GM19372 (cell line): ENCODE results near the gene GSN.
A peak's percentile ranks its signal among the peaks of the same experiment; 100 is the strongest.
"Not testable (repeated sequence)": the region's sequence is repeated elsewhere in the genome, so short reads cannot be mapped to it uniquely, and the experiment has no call there.

ENCODE experiments used
- ATAC-seq: cut with Tn5 transposase; IDR thresholded peaks from one replicate; pipeline ENCODE4 v1.9.1; 2021; ENCODE audit warnings: mild to moderate bottlenecking, low read depth, moderate library complexity; ENCODE audit not compliant: unreplicated experiment

The GSN gene

DNA sequence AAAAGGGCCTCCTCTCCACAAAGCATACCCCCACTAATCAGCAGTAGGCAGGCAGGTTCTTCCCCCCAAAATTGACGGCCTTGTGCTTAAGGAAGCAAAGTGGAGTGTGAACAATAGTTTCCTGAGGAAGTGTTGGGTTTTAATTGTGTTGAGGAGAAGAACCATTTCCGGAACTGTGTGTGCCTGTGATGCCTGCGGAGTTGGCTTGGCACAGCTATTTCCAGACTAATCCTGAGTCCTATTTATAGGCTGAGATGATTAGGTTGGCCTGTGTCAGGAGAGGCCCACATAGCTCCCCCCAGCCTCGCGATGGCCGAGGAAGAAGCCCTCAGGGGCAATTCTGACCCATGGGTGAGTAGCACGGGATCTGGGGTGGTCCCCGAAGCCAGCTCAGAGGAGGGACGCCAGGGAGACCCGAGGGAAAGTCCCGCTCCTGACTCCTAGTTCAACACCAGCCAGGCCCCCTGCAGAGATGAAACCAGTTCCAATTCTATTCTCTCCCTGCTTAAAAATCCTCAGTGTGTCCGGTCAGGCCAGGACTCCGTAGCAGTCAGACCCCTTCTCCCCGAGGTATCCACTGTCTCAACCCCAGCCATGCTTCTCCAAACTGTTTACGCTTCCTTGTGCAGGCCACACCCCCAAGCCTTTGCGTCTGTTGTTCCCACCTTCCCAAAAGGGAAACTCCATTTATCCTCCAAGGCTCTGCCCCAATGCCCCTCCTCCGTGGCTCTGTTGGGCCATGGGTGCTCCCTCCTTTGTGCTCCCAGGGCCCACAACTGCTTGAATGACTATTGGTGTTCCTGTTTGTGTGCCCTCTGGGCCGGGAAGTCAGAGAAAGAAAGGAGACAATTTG is 18.1 kb downstream of the GSN start:
- ATAC-seq: no peak

GRCh38 chr9:121286688-121286972 is 18.7 kb downstream of the GSN start:
- ATAC-seq: no peak

DNA sequence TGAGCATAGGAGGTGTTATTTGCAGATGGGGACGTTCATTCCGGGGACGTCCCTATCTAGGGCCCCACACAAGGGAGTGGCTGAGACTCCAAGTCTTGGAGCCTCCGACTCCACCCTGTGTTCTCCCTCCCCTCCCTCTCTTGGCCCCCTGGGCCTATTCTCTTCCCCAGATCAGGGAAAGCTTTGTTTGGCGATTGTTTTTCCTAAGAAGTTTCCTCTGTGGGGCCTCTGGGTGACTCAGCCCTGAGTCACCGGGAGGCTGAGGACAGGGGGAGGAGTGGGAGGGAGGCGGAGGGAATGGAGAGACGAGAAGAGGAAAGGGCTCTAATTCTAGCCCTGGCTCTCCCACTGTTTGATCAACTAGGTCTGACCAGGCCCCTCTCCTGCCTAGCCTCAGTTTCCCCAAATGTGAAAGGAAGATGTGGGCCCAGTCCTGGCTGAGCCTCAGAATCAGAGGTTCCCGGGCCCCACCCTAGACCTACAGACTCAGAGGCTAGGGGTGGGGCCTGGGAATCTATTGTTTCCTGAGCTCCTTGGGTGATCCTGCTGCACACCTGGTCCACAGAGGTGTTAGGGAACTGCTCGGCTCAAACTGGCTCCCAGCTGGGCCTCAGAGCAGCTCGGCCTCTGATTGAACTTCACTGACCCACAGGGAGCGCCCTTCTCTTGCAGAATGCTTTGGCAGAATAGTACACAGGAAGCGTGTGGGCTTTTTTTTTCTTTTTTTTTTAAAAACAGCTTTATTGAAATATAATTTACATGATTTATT is 19.2 kb downstream of the GSN start:
- no peak for ATAC-seq

DNA sequence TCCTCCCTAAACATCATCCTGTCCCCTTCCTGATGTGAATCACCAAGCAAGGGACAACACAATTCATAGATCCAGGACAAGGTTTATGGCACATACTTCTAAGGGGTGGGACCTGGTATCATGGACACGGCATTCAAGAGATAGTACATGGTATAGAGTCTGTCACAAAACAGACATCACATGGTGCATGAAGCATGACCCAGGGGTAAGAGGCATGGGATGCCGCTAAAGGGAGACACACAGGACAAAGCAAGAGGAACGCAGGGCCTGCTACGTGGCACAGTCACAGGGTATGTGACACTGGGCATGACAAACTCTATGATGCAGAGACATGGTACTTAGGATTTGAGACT is 20.7 kb downstream of the GSN start:
- no peak for ATAC-seq

- ATAC-seq: no peak
Observed at GRCh38 chr9:121289026-121289771, 21.2 kb downstream of the GSN start.

DNA sequence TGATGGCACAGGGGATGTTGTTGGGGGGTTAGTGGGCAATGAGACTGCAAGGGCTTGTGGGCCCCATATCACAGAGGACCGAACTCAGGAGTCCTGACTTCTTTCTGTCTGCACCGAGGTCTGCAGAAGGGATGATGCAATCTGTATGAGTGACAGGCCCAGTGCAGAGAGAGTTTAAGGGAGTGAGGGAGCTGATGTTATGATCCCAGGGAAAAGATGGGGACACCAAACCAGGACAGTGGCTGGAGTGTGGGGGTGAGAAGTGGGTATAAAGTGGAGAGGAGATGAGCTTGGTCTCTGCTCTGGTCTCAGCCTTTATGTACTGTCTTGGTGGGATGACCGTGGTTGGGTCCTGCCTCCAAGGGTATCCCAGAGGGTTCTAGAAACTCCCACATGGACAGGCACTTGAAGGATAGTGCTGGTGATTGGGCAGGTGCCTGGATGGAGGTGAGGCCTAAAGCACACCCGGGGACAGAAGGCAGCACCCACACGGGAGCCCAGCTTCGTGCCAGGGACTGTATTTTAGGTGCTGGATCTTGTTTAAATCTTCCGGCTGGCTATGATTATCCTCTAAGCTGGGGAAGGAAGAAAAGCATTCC is 21.9 kb downstream of the GSN start:
- no peak for ATAC-seq

DNA sequence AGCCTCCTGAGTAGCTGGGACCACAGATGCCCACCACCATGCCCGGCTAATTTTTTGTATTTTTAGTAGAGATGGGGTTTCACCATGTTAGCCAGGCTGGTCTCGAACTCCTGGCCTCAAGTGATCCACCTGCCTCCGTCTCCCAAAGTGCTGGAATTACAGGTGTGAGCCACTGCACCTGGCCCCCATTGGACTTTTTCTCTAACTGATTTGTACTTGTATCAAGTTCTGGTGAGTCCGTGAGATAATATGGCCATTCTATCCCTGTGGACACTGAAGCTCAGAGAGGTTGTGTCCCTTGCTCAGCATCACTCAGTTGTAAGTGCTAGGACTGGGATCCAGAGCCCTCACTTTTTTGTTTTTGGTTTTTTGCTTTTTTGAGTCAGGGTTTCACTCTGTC is 23.6 kb downstream of the GSN start:
- ATAC-seq: not testable (repeated sequence)

DNA sequence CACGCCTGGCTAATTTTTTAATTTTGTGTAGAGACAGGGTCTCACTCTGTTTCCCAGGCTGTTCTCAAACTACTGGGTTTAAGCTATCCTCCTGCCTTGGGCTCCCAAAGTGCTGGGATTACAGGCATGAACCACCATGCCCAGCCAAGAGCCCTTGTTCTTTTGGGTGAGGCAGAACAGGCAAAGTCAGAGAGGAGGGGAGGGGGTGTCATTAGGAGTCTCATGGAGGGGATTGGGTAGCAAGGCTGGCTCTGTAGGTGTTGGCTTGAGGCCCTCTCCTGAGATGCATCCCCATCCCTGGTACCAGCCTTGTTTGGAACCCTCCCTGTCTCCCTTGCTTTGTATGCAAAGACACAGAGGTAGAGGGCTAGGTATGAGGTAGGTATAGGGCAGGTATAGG is 24.1 kb downstream of the GSN start:
- ATAC-seq: no peak

GRCh38 chr9:121292801-121293241 is 24.9 kb downstream of the GSN start:
- no peak for ATAC-seq

- ATAC-seq: no peak
Observed at GRCh38 chr9:121294151-121294743, 26.3 kb downstream of the GSN start.

DNA sequence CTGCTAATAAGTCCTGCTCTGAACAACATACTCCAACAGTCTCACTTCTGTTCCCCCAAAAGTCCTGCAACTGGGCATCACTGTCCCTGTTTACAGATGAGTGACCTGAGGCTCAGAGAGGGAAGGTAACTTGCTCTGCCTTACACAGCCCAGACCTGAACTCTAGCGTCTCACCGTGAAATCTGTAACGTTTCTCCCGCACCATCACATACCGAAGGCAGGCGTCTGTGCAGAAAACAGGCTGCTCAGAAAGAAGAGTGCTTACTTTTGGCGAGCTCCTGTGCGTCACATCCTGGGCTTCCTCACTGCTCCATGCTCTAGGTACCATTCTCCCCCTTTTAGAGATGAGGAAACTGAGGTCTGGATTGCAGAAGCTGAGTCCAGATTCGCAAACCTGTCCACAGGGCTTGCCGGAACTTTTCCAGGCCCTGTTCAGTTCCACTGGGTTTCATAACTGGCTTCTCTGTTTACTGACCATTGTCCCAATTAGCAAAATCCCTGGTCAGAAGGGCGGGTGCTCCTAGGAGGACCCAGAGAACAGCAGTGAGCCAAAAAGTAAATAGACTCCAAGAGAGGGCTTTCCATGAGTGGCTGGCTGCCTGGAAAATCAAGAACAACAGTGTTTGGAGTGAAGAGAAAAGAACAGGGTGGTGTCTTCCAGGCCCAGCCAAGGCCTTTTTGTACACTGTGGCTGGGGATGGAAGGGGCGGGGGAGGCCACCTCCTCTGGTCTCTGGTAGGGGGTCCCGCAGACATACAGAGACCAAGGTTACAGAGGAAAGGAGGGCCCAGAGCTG is 27.1 kb downstream of the GSN start:
- ATAC-seq: no peak

GRCh38 chr9:121295662-121296191 is 27.8 kb downstream of the GSN start:
- no peak for ATAC-seq

GRCh38 chr9:121296213-121297127 is 28.5 kb downstream of the GSN start:
- no peak for ATAC-seq

- ATAC-seq: no peak
Observed at GRCh38 chr9:121297389-121297788, 29.4 kb downstream of the GSN start.

DNA sequence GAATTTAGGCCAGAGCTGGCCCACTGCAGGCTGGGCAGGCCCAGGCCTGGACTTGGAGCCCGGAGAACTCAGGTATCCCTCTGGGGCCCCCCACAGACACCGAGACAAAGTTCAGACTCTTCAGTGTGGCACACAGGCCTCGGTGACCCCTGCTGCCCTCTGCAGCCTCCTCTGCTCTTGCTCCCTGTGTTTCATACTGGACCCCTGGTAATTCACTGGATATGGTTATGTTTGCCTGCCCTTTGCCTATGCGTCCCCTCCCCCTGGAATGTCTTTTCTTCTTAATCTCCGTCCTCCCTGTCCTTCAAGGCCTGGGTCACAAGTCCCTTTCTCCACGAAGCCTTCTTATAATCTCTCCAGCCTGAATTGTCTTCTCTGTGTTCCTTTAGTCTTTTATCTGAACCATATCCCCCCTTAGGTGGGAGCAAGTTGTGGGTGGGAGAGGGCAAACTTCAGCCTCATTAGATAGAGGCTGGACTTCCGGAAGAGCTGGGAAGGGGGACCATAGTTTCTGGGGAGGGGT is 30.1 kb downstream of the GSN start:
- no peak for ATAC-seq

- ATAC-seq: no peak
Observed at GRCh38 chr9:121298689-121299466, 30.9 kb downstream of the GSN start.

GRCh38 chr9:121299467-121300282 is 31.7 kb downstream of the GSN start:
- ATAC-seq: peak; percentile 54
